Measurements from ENCODE around the gene CLMP.

CLMP gene

GRCh38 chr11:123063826-123064657, 131.0 kb downstream of the CLMP start:
- TF ChIP-seq POLR2AphosphoS5 (IDR thresholded peaks at IDR 0.05; ENCODE audit: low read depth) (no peak), REST (IDR thresholded peaks at IDR 0.05; ENCODE audit: insufficient replicate concordance, low read depth) (no peak), CTCF (IDR thresholded peaks at IDR 0.05; ENCODE audit: insufficient read depth, low read length) (no peak), SPI1 (IDR thresholded peaks at IDR 0.05; ENCODE audit: borderline replicate concordance, low read depth) (no peak), GABPA (IDR thresholded peaks at IDR 0.05; ENCODE audit: low read depth) (no peak)
- peak overlapping the region; percentile 63; the same call in 1 of the 2 replicates for H3K4me3 ChIP-seq (replicated peaks; ENCODE audit: insufficient read depth, low read length)
- no peaks in the 10 kb centered on the region for H3K27me3 ChIP-seq (ENCODE audit: insufficient read depth, poor library complexity, severe bottlenecking)
- H3K27ac ChIP-seq (replicated peaks), result peak overlapping the region; percentile 100
- no peak for DNase-seq (ENCODE audit: low read depth in 1 of 2, low spot score in 1 of 2)

DNA sequence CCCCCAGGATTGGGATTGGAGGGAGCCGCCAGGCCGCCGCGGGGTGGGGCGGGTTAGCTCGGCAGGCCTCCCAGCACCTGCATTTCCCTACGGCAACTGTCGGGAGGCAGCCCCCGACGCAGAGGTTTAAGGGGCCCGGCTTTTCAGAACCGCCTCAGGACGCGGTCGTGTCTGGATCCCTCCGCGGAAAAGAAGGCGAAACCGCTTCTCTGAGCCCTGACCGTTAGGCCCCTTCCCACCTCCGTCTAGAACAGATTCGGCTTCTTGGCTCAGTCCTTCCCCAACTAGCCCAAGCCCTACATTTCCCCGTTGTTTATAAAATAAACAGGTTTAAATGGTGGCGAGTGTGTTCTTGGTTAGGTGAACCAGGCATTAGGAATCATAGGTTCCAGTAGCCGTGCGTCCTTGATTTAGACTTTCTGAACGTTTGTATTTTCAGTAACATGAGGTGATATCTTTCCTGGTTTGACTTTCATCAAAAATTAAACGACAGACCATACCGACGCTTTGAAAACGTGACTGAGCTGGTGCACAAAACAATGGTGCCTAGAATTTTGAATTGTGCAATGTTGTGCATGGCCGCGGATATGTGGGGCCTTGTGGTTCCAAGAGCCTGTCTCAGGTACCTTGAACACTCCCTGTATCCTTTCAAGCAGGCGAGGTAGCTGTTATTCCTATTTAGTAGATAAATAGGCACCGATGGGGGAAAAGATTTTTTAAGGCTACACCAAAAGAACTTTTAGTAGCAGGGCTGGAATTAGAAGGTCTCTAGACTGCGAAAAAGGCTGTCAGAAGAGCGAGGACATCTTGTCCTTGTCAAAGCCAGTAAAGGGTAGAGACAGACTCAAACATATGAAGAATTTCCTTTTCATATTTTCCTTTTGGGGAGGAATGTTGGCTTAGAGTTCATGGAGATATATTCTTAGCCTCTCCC, 131.9 kb downstream of the CLMP start:
- Histone ChIP-seq H3K4me3 (replicated peaks; ENCODE audit: insufficient read depth, low read length) (peak overlapping the region; percentile 63), H3K27me3 (ENCODE audit: insufficient read depth, poor library complexity, severe bottlenecking) (no peaks in the 10 kb centered on the region), H3K27ac (replicated peaks) (peak overlapping the region; percentile 100)
- TF ChIP-seq REST (IDR thresholded peaks at IDR 0.05; ENCODE audit: insufficient replicate concordance, low read depth) (peak; percentile 51), SPI1 (IDR thresholded peaks at IDR 0.05; ENCODE audit: borderline replicate concordance, low read depth) (no peak), POLR2AphosphoS5 (IDR thresholded peaks at IDR 0.05; ENCODE audit: low read depth) (peak; percentile 65), GABPA (IDR thresholded peaks at IDR 0.05; ENCODE audit: low read depth) (no peak), CTCF (IDR thresholded peaks at IDR 0.05; ENCODE audit: insufficient read depth, low read length) (no peak)
- DNase-seq (ENCODE audit: low read depth in 1 of 2, low spot score in 1 of 2), result peak; percentile 68 to 71

DNA sequence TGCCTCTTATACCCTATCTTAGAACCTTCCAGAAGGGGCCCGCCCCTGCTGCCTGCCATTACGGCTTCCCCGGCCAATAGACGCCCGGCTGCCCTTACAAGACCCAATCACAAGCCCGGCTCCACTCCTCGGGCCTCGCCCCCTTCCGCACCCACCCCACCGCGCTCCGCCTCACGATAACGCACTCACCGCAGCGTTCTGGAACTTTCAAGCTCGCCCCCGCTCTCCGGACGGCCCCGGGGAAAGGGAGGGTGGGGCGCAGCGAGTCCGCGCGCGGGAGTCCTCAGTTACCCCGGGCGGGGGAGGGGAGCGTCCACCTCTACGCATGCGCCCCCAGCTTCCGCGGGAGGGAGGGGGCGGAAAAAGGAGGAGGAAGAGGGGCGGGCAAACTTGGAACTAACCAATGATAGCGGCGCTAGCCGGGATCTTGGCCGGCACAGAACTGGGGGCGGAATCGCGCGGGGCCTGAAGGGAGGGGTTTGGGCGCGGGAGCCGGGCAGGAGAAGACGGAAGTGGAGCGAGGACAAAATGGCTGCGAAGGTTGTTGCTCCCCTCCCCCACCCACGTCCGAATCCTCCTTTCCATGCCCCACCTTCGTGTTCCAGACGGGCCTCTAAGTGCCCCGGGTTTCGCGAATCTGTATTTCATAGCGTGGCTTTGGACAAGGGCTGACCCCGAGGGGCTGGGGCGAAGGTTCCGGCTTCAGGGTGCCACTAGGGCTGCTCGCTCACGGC, 132.7 kb downstream of the CLMP start:
- Histone ChIP-seq H3K27me3 (ENCODE audit: insufficient read depth, poor library complexity, severe bottlenecking) (no peaks in the 10 kb centered on the region), H3K4me3 (replicated peaks; ENCODE audit: insufficient read depth, low read length) (peak overlapping the region; percentile 63), H3K27ac (replicated peaks) (peak overlapping the region; percentile 100)
- DNase-seq (ENCODE audit: low read depth in 1 of 2, low spot score in 1 of 2), result peak; percentile 99
- peak; percentile 83 for TF ChIP-seq SPI1 (IDR thresholded peaks at IDR 0.05; ENCODE audit: borderline replicate concordance, low read depth)
- no peak for TF ChIP-seq REST (IDR thresholded peaks at IDR 0.05; ENCODE audit: insufficient replicate concordance, low read depth)
- peak; percentile 1; the same call in 1 of the 2 replicates for TF ChIP-seq GABPA (IDR thresholded peaks at IDR 0.05; ENCODE audit: low read depth)
- peak; percentile 16; the same call in 1 of the 2 replicates for TF ChIP-seq POLR2AphosphoS5 (IDR thresholded peaks at IDR 0.05; ENCODE audit: low read depth)
